ENCODE results near the gene OR2B3. TPM values are rescaled to one million over a fixed set of nuclear protein-coding genes. Genes with fewer than 3 reads are reported as not detected.

OR2B3 gene
- total RNA-seq, 1 donor from 2014 or later, result not detected

GRCh38 chr6:29107758-29108157 is 20.6 kb upstream of the OR2B3 start, which contains the start of gene OR2J3:
Gene OR2J3 (plus strand): TSS chr6:29108058. CDS start chr6:29111891, 3,833 bp downstream.
- TF ChIP-seq, protein P1, sequence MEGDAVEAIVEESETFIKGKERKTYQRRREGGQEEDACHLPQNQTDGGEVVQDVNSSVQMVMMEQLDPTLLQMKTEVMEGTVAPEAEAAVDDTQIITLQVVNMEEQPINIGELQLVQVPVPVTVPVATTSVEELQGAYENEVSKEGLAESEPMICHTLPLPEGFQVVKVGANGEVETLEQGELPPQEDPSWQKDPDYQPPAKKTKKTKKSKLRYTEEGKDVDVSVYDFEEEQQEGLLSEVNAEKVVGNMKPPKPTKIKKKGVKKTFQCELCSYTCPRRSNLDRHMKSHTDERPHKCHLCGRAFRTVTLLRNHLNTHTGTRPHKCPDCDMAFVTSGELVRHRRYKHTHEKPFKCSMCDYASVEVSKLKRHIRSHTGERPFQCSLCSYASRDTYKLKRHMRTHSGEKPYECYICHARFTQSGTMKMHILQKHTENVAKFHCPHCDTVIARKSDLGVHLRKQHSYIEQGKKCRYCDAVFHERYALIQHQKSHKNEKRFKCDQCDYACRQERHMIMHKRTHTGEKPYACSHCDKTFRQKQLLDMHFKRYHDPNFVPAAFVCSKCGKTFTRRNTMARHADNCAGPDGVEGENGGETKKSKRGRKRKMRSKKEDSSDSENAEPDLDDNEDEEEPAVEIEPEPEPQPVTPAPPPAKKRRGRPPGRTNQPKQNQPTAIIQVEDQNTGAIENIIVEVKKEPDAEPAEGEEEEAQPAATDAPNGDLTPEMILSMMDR (IDR thresholded peaks at IDR 0.05; ENCODE audit: insufficient read depth, low read depth, low read length), result no peak
- TF ChIP-seq EZH2 (IDR thresholded peaks at IDR 0.05; ENCODE audit: insufficient read depth, low read length), result no peak
- Histone ChIP-seq H4K20me1 (ENCODE audit: insufficient read depth, low read length) (no peaks in the 10 kb centered on the region), H3K27ac (ENCODE audit: low read depth, low read length) (no peak within 1 kb of the TSS), H3K4me2 (ENCODE audit: low read length) (no peak within 1 kb of the TSS), H3K27me3 (ENCODE audit: insufficient read depth, low read length) (no peaks in the 10 kb centered on the region), H3K36me3 (ENCODE audit: insufficient read depth, low read length) (no peaks in the 10 kb centered on the region), H3K4me3 (ENCODE audit: insufficient read depth, low read depth, low read length) (no peak within 1 kb of the TSS), H3K9me3 (ENCODE audit: insufficient read depth, low read depth, low read length) (no peaks in the 10 kb centered on the region), H3K9ac (ENCODE audit: low read length) (no peak within 1 kb of the TSS), H2AFZ (ENCODE audit: low read depth, low read length) (no peak within 1 kb of the TSS), H3K4me1 (ENCODE audit: insufficient read depth, low read length) (no peaks in the 10 kb centered on the region), H3K79me2 (ENCODE audit: insufficient read depth, low read length) (no peaks in the 10 kb centered on the region)
- H3K9me3 Mint-ChIP-seq (ENCODE audit: unreplicated experiment), result no peaks in the 10 kb centered on the region
- DNase-seq (ENCODE audit: low read depth) (no peak), FAIRE-seq (no peak)
- no peak within 1 kb of the TSS for H3K4me3 Mint-ChIP-seq (ENCODE audit: unreplicated experiment)
- no peaks in the 10 kb centered on the region for H3K4me1 Mint-ChIP-seq (ENCODE audit: low read depth, unreplicated experiment)
- no peak within 1 kb of the TSS for H3K27ac Mint-ChIP-seq (ENCODE audit: unreplicated experiment)
- peaks cover 8% of the 10 kb centered on the region for H3K27me3 Mint-ChIP-seq (ENCODE audit: low read depth, unreplicated experiment)
- H3K36me3 Mint-ChIP-seq (ENCODE audit: low read depth, unreplicated experiment), result no peaks in the 10 kb centered on the region

DNA sequence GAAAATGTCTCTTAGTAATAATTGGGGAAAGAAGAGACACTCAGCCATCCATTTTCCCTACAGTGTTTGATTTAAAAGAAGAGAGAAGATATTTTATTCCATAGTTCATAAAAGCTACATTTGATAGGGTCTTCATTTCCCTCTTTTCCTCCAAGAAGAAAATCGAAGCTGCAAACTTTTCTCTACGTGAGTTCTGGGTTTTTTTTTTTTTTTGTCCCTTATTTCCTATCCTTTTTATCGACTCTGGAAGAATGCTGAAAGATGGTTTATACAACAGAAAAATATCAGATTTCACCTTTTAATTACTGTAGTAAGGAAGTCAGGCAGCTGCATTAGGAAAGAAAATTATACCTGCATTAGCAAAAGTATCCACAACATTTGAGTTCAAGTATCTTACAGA is 12.1 kb upstream of the OR2B3 start, which contains the start of gene OR2J1:
OR2J1 (plus strand) TSS at position 301 of the 400 bp plus-strand sequence. CDS start 1,453 bp downstream, outside the sequence.
- no peak within 1 kb of the TSS for H3K4me2 ChIP-seq (ENCODE audit: low read length)
- FAIRE-seq, result no peak
- no peaks in the 10 kb centered on the region for H3K4me1 ChIP-seq (ENCODE audit: insufficient read depth, low read length)
- no peak within 1 kb of the TSS for H3K4me3 Mint-ChIP-seq (ENCODE audit: unreplicated experiment)
- H3K27ac Mint-ChIP-seq (ENCODE audit: unreplicated experiment), result no peak within 1 kb of the TSS
- TF ChIP-seq, protein P1 (IDR thresholded peaks at IDR 0.05; ENCODE audit: insufficient read depth, low read depth, low read length), result no peak
- no peak within 1 kb of the TSS for H3K27ac ChIP-seq (ENCODE audit: low read depth, low read length)
- H2AFZ ChIP-seq (ENCODE audit: low read depth, low read length), result no peak within 1 kb of the TSS
- no peaks in the 10 kb centered on the region for H3K36me3 Mint-ChIP-seq (ENCODE audit: low read depth, unreplicated experiment)
- no peaks in the 10 kb centered on the region for H3K27me3 Mint-ChIP-seq (ENCODE audit: low read depth, unreplicated experiment)
- no peaks in the 10 kb centered on the region for H3K4me1 Mint-ChIP-seq (ENCODE audit: low read depth, unreplicated experiment)
- no peaks in the 10 kb centered on the region for H3K9me3 Mint-ChIP-seq (ENCODE audit: unreplicated experiment)
- H3K9ac ChIP-seq (ENCODE audit: low read length), result no peak within 1 kb of the TSS
- H3K36me3 ChIP-seq (ENCODE audit: insufficient read depth, low read length), result no peaks in the 10 kb centered on the region
- no peak within 1 kb of the TSS for H3K4me3 ChIP-seq (ENCODE audit: insufficient read depth, low read depth, low read length)
- no peaks in the 10 kb centered on the region for H3K79me2 ChIP-seq (ENCODE audit: insufficient read depth, low read length)
- H3K27me3 ChIP-seq (ENCODE audit: insufficient read depth, low read length), result no peaks in the 10 kb centered on the region
- H4K20me1 ChIP-seq (ENCODE audit: insufficient read depth, low read length), result no peaks in the 10 kb centered on the region
- DNase-seq (ENCODE audit: low read depth), result no peak
- H3K9me3 ChIP-seq (ENCODE audit: insufficient read depth, low read depth, low read length), result no peaks in the 10 kb centered on the region

- no peak overlapping the region for H3K9ac ChIP-seq (ENCODE audit: low read length)
- no peaks in the 10 kb centered on the region for H3K9me3 Mint-ChIP-seq (ENCODE audit: unreplicated experiment)
- no peak overlapping the region for H3K4me3 ChIP-seq (ENCODE audit: insufficient read depth, low read depth, low read length)
- no peak overlapping the region for H3K27ac Mint-ChIP-seq (ENCODE audit: unreplicated experiment)
- no peaks in the 10 kb centered on the region for H3K79me2 ChIP-seq (ENCODE audit: insufficient read depth, low read length)
- no peak overlapping the region for H3K4me3 Mint-ChIP-seq (ENCODE audit: unreplicated experiment)
- no peak for DNase-seq (ENCODE audit: low read depth)
- no peak overlapping the region for H3K27ac ChIP-seq (ENCODE audit: low read depth, low read length)
- H3K9me3 ChIP-seq (ENCODE audit: insufficient read depth, low read depth, low read length), result no peaks in the 10 kb centered on the region
- H4K20me1 ChIP-seq (ENCODE audit: insufficient read depth, low read length), result no peaks in the 10 kb centered on the region
- no peak overlapping the region for H3K4me2 ChIP-seq (ENCODE audit: low read length)
- TF ChIP-seq EZH2 (IDR thresholded peaks at IDR 0.05; ENCODE audit: insufficient read depth, low read length), result no peak
- TF ChIP-seq, protein P1 (IDR thresholded peaks at IDR 0.05; ENCODE audit: insufficient read depth, low read depth, low read length), result no peak
- H3K36me3 ChIP-seq (ENCODE audit: insufficient read depth, low read length), result no peaks in the 10 kb centered on the region
- H2AFZ ChIP-seq (ENCODE audit: low read depth, low read length), result no peak overlapping the region
- H3K4me1 ChIP-seq (ENCODE audit: insufficient read depth, low read length), result no peaks in the 10 kb centered on the region
- FAIRE-seq, result no peak
- H3K27me3 Mint-ChIP-seq (ENCODE audit: low read depth, unreplicated experiment), result no peaks in the 10 kb centered on the region
- no peaks in the 10 kb centered on the region for H3K4me1 Mint-ChIP-seq (ENCODE audit: low read depth, unreplicated experiment)
- H3K36me3 Mint-ChIP-seq (ENCODE audit: low read depth, unreplicated experiment), result no peaks in the 10 kb centered on the region
- H3K27me3 ChIP-seq (ENCODE audit: insufficient read depth, low read length), result no peaks in the 10 kb centered on the region
These were observed 10.7 kb upstream of the OR2B3 start for GRCh38 chr6:29097803-29098202.
